A549 (cell line): ENCODE measurements around the gene GCM1.

Experiments used
- BHLHE40 ChIP-seq: IDR thresholded peaks from 2 replicates; pipeline ENCODE4 v1.6.1; 2012; ENCODE audit warnings: low read depth, low read length, inconsistent platforms
- CHD2 ChIP-seq: fragments of 150-350 bp; IDR thresholded peaks from 2 replicates; pipeline ENCODE4 v1.6.1; 2014; ENCODE audit warnings: low read length; ENCODE audit not compliant: partially characterized antibody
- EP300 ChIP-seq, 2 experiments: fragments of >200 bp; sonication (Bioruptor Twin); formaldehyde crosslinking; IDR thresholded peaks; 2 replicates in 1 of 2; 3 replicates in 1 of 2; pipeline ENCODE4 v1.6.1; 2016 to 2017
- HDAC2 ChIP-seq: fragments of 200-600 bp; sonication (generic); IDR thresholded peaks from 2 replicates; pipeline ENCODE4 v1.6.1; 2016
- KDM1A ChIP-seq: fragments of 200-600 bp; sonication (generic); IDR thresholded peaks from 2 replicates; pipeline ENCODE4 v1.6.1; 2016; ENCODE audit warnings: low read depth, mild to moderate bottlenecking
- NR3C1 ChIP-seq: fragments of >200 bp; sonication (Bioruptor Twin); formaldehyde crosslinking; IDR thresholded peaks from 3 replicates; pipeline ENCODE4 v1.6.1; 2017
- POLR2A ChIP-seq: IDR thresholded peaks from 2 replicates; pipeline ENCODE4 v1.6.1; 2012; ENCODE audit warnings: mild to moderate bottlenecking, low read length
- RFX5 ChIP-seq: fragments of 450-650 bp; IDR thresholded peaks from 2 replicates; pipeline ENCODE4 v1.7.1; 2014; ENCODE audit warnings: antibody characterized with exemption, mild to moderate bottlenecking, moderate library complexity
- TF ChIP-seq, protein P1 (sequence below): fragments of >200 bp; sonication (Bioruptor Twin); formaldehyde crosslinking; IDR thresholded peaks from 3 replicates; pipeline ENCODE4 v1.5.1; 2016
- TF ChIP-seq, protein P2 (sequence below): IDR thresholded peaks from 2 replicates; pipeline ENCODE4 v1.6.1; 2012
- TF ChIP-seq, protein P3 (sequence below): fragments of 150-350 bp; IDR thresholded peaks from 2 replicates; pipeline ENCODE4 v1.6.1; 2014; ENCODE audit warnings: low read depth, mild to moderate bottlenecking, low read length

DNA sequence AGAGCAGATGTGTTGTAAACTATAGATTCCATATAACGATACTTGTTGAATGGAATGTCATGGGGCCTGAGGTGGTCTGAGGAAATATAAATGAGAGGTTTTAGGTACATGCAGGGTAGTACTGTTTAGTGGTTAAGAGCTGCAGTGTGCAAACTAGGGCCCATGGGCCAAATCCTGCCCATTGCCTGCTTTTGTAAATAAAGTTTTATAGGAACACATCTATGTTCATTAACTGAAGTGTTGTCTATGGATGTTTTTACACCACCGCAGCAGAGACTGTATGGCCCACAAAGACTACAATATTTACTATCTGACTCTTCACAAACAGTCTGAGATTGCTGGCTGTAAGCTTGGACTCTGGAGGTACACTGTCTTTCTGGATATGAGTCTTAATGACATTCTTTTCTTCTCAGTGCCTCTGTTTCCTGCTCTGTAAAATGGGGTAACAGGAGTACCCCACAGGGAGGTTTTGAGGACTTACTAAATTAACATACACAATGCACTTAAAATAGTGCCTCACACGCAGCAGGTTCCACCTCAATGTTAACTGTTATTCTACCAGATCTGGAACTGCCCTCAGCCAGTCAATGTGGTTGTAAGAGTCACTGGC, 12.5 kb downstream of the GCM1 start:
- TF ChIP-seq EP300 (IDR thresholded peaks at IDR 0.05) (no peak), HDAC2 (no peak), KDM1A (no peak), CHD2 (no peak), BHLHE40 (no peak), RFX5 (no peak), POLR2A (no peak), NR3C1 (no peak)
- TF ChIP-seq, protein P1, sequence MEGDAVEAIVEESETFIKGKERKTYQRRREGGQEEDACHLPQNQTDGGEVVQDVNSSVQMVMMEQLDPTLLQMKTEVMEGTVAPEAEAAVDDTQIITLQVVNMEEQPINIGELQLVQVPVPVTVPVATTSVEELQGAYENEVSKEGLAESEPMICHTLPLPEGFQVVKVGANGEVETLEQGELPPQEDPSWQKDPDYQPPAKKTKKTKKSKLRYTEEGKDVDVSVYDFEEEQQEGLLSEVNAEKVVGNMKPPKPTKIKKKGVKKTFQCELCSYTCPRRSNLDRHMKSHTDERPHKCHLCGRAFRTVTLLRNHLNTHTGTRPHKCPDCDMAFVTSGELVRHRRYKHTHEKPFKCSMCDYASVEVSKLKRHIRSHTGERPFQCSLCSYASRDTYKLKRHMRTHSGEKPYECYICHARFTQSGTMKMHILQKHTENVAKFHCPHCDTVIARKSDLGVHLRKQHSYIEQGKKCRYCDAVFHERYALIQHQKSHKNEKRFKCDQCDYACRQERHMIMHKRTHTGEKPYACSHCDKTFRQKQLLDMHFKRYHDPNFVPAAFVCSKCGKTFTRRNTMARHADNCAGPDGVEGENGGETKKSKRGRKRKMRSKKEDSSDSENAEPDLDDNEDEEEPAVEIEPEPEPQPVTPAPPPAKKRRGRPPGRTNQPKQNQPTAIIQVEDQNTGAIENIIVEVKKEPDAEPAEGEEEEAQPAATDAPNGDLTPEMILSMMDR, result no peak
- TF ChIP-seq, protein P2, sequence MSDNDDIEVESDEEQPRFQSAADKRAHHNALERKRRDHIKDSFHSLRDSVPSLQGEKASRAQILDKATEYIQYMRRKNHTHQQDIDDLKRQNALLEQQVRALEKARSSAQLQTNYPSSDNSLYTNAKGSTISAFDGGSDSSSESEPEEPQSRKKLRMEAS, result no peak
- TF ChIP-seq, protein P3, sequence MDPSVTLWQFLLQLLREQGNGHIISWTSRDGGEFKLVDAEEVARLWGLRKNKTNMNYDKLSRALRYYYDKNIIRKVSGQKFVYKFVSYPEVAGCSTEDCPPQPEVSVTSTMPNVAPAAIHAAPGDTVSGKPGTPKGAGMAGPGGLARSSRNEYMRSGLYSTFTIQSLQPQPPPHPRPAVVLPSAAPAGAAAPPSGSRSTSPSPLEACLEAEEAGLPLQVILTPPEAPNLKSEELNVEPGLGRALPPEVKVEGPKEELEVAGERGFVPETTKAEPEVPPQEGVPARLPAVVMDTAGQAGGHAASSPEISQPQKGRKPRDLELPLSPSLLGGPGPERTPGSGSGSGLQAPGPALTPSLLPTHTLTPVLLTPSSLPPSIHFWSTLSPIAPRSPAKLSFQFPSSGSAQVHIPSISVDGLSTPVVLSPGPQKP, result no peak
